H1 (cell line): ENCODE results near the gene PRDX2. TPM values are rescaled to one million over a fixed set of nuclear protein-coding genes. Genes with fewer than 3 reads are reported as not detected.

ENCODE experiments used
- CHD7 ChIP-seq: fragments of 300-600 bp; sonication (generic); IDR thresholded peaks from 2 replicates; pipeline ENCODE4 v1.7.1; 2012; ENCODE audit warnings: low read length, moderate library complexity, mild to moderate bottlenecking, inconsistent platforms; ENCODE audit not compliant: insufficient replicate concordance
- CREB1 ChIP-seq: IDR thresholded peaks from 2 replicates; pipeline ENCODE4 v1.6.1; 2012; ENCODE audit warnings: inconsistent platforms
- POLR2A ChIP-seq, 2 experiments: IDR thresholded peaks; 1 replicate in 1 of 2; 2 replicates in 1 of 2; pipeline ENCODE4 v1.6.1; 2011; ENCODE audit warnings: low read depth in 2 of 2, low read length in 2 of 2, mild to moderate bottlenecking in 2 of 2; ENCODE audit errors: control extremely low read depth in 1 of 2
- TAF7 ChIP-seq: optimal IDR thresholded peaks from 2 replicates; pipeline ENCODE3; 2011; ENCODE audit warnings: low read depth, mild to moderate bottlenecking, inconsistent platforms, low read length, moderate library complexity, borderline replicate concordance
- TBP ChIP-seq: IDR thresholded peaks from 2 replicates; pipeline ENCODE4 v1.6.1; 2011; ENCODE audit warnings: low read depth, low read length, improper control_type of control experiment
- polyA plus RNA-seq, 7 experiments: library from polyadenylated mRNA; depleted of rRNA in 3 of 7; stranded (reverse) in 5 of 7; unstranded in 2 of 7; fragments of >200 nt in 5 of 7; fragments of 200-250 nt in 2 of 7; gene quantifications; 1 replicate in 5 of 7; 2 replicates in 1 of 7; 4 replicates in 1 of 7; pipeline versions ENCODE4 v1.2.1 to v1.2.3, GENCODE V29; 2011 to 2013; ENCODE audit warnings: missing spikeins in 2 of 7, mixed read lengths in 2 of 7
- total RNA-seq: library from RNA; stranded (reverse); fragmentation: NEBNext Ultra II Directional; extraction: Animal tissue kit (Norgen Biotek cat#: 25700); gene quantifications from 2 replicates; pipeline ENCODE4 v1.2.1, GENCODE V29; 2021

Gene PRDX2
- total and polyA plus RNA-seq, 2 of the 8 experiments (the other 6 are each of a cell fraction or from before 2014, with no cell fraction given) = 380 to 748 TPM

GRCh38 chr19:12779162-12779993 is 22.2 kb downstream of the PRDX2 start (continued):
- TF ChIP-seq CHD7 (no peak), TBP (no peak), TAF7 (no peak), POLR2A (IDR thresholded peaks at IDR 0.05; ENCODE audit: control extremely low read depth in 1 of 2, low read depth in 2 of 2, low read length in 2 of 2) (no peak), CREB1 (no peak)
- TF ChIP-seq, all 59 proteins: peak for 0
